ENCODE measurements around the gene POLA1. TPM values are rescaled to one million over a fixed set of nuclear protein-coding genes. Genes with fewer than 3 reads are reported as not detected.

Gene POLA1
- total and polyA plus RNA-seq, 11 donors = 1.9 to 8.1 (median 6.5) TPM

GRCh38 chrX:24876530-24877287 lies 183.0 kb downstream of the POLA1 start:
- intact Hi-C loops (cut with DNase I) = no loop called here
- TF ChIP-seq CTCF (IDR thresholded peaks at IDR 0.05) (no peak), POLR2A (IDR thresholded peaks at IDR 0.05) (no peak)

GRCh38 chrX:24877288-24877664 lies 183.6 kb downstream of the POLA1 start:
- Histone ChIP-seq H3K27ac (no peak overlapping the region), H3K9me3 (no peaks in the 10 kb centered on the region), H3K27me3 (peaks cover 0 to 4% (median 0%) of the 10 kb centered on the region in 9 donors), H3K4me1 (no peaks in the 10 kb centered on the region), H3K36me3 (no peaks in the 10 kb centered on the region), H3K4me3 (no peak overlapping the region)
- DNase-seq (no peak), ATAC-seq (no peak)
- no peak for TF ChIP-seq POLR2A (IDR thresholded peaks at IDR 0.05)
- no peak for TF ChIP-seq CTCF (IDR thresholded peaks at IDR 0.05)
- intact Hi-C loops (cut with DNase I) = no loop called here
- 79 to 97% (median 87%) methylated on average over 3 of the region's 3 CpGs for WGBS, 4 donors

More at GRCh38 chrX:24876530-24877287, 183.0 kb downstream of the POLA1 start:
- Histone ChIP-seq H3K4me3 (no peak overlapping the region), H3K36me3 (no peaks in the 10 kb centered on the region), H3K9me3 (no peaks in the 10 kb centered on the region), H3K27me3 (peaks cover 0 to 4% (median 0%) of the 10 kb centered on the region in 9 donors), H3K4me1 (no peaks in the 10 kb centered on the region), H3K27ac (no peak overlapping the region)
- WGBS, 4 donors = 69 to 93% (median 84%) methylated on average over 9 of the region's 9 CpGs
- ATAC-seq (no peak), DNase-seq (no peak)

GRCh38 chrX:24877854-24878650 lies 184.3 kb downstream of the POLA1 start:
- no peak for TF ChIP-seq CTCF (IDR thresholded peaks at IDR 0.05)
- TF ChIP-seq POLR2A (IDR thresholded peaks at IDR 0.05) = no peak
- ATAC-seq = no peak
- intact Hi-C loops (cut with DNase I) = no loop called here
- 51 to 79% (median 73%) methylated on average over 4 of the region's 4 CpGs for WGBS, 4 donors
- Histone ChIP-seq H3K27ac (no peak overlapping the region), H3K9me3 (no peaks in the 10 kb centered on the region), H3K36me3 (no peaks in the 10 kb centered on the region), H3K27me3 (peaks cover 0 to 4% (median 0%) of the 10 kb centered on the region in 9 donors), H3K4me3 (no peak overlapping the region), H3K4me1 (no peaks in the 10 kb centered on the region)
- no peak for DNase-seq

GRCh38 chrX:24879679-24880078 lies 186.0 kb downstream of the POLA1 start:
- no peak for ATAC-seq
- TF ChIP-seq CTCF (IDR thresholded peaks at IDR 0.05) (no peak), POLR2A (IDR thresholded peaks at IDR 0.05) (no peak)
- H3K36me3 ChIP-seq = no peaks in the 10 kb centered on the region
- H3K27me3 ChIP-seq = peaks cover 0 to 4% (median 0%) of the 10 kb centered on the region in 9 donors
- H3K4me1 ChIP-seq = no peaks in the 10 kb centered on the region
- intact Hi-C loops (cut with DNase I) = loop anchor here in 1 of 10 donors (10.0 kb wide), 1 partner anchor 65 kb away; no protein-coding TSS in a partner anchor
- H3K27ac ChIP-seq = no peak overlapping the region
- H3K9me3 ChIP-seq = no peaks in the 10 kb centered on the region
- WGBS, 4 donors = 66 to 99% (median 82%) methylated on average over 2 of the region's 2 CpGs
- H3K4me3 ChIP-seq = no peak overlapping the region
- no peak for DNase-seq

All from heart left ventricle (tissue), 16 donors.